ENCODE results near the gene PRSS27.
"Not testable (repeated sequence)": the region's sequence is repeated elsewhere in the genome, so short reads cannot be mapped to it uniquely, and the experiment has no call there.

Gene PRSS27

DNA sequence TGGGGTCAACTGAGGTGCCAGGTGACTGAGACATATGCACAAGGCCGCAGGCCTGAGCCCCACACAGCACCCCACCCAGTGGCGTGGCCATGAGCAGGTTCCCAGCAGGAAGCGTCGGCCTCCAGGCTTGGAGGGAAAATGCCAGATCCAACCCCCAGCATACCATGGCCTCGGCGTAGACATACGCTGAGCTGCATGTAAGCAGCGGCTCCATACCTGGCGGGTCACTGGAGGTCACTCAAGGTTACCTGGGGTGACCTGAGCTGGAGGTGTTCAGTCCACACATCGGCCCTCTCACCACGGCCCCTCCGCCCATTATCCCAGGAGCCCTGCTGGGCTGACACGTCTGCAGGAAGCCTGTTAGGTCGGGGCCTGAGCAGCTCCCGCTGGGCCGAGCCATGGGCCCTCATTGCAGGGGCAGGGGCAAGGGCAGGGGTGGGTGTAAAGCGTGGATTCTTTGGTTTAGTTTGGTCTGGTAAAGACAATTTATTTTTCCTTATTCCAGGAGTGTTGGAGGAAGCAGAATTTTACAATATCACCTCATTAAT is 22.5 kb downstream of the PRSS27 start:
- Histone ChIP-seq H3K4me3 (ENCODE audit: low read depth, low read length) (no peak overlapping the region), H3K27me3 (replicated peaks) (no peaks in the 10 kb centered on the region), H3K27ac (no peak overlapping the region), H3K36me3 (replicated peaks) (peaks cover 49% of the 10 kb centered on the region)
- TF ChIP-seq, protein P1, sequence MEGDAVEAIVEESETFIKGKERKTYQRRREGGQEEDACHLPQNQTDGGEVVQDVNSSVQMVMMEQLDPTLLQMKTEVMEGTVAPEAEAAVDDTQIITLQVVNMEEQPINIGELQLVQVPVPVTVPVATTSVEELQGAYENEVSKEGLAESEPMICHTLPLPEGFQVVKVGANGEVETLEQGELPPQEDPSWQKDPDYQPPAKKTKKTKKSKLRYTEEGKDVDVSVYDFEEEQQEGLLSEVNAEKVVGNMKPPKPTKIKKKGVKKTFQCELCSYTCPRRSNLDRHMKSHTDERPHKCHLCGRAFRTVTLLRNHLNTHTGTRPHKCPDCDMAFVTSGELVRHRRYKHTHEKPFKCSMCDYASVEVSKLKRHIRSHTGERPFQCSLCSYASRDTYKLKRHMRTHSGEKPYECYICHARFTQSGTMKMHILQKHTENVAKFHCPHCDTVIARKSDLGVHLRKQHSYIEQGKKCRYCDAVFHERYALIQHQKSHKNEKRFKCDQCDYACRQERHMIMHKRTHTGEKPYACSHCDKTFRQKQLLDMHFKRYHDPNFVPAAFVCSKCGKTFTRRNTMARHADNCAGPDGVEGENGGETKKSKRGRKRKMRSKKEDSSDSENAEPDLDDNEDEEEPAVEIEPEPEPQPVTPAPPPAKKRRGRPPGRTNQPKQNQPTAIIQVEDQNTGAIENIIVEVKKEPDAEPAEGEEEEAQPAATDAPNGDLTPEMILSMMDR (IDR thresholded peaks at IDR 0.05; ENCODE audit: low read depth, low read length, missing control alignments), result no peak
- DNase-seq, result no peak
- in situ Hi-C loops (cut with HindIII; ENCODE audit: low pct_ligation_motif_present, low sequenced_read_pairs), result no loop called here

DNA sequence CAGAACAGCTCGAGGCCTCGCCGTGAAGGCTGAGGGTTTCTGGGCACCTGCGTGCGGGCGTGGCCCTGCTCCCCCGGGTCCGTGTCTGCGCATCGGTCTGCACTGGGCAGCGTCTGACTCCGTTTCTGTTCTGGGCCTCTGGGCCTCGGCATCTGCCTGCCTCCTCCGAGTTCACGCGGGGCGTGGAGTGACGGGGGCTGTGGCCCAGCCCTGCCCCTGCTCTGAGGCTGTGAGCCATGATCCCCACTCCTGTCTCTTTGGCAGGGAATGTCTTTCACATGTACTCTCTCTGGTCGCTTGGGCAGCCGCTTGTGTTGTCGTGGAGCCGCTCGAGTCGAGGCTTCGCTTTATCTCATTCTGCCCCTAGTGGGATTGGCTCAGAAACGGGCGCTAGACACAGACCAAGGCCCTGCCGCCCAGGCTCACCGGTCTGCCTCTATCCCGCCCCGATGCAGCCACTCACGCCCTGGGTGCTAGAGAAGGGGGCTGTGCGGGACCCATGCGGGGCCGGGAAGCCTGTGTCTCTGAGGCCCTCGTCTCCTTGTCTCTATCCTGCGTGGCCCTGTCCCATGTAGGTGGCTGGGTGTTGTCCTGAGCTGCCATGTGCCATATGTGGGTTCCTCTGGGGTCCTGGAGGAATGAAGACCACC is 23.3 kb downstream of the PRSS27 start:
- H3K27me3 ChIP-seq (replicated peaks); DNase-seq; in situ Hi-C loops (cut with HindIII; ENCODE audit: low pct_ligation_motif_present, low sequenced_read_pairs); H3K4me3 ChIP-seq (ENCODE audit: low read depth, low read length); H3K27ac ChIP-seq: not testable (repeated sequence)
- peaks cover 46% of the 10 kb centered on the region for H3K36me3 ChIP-seq (replicated peaks)

DNA sequence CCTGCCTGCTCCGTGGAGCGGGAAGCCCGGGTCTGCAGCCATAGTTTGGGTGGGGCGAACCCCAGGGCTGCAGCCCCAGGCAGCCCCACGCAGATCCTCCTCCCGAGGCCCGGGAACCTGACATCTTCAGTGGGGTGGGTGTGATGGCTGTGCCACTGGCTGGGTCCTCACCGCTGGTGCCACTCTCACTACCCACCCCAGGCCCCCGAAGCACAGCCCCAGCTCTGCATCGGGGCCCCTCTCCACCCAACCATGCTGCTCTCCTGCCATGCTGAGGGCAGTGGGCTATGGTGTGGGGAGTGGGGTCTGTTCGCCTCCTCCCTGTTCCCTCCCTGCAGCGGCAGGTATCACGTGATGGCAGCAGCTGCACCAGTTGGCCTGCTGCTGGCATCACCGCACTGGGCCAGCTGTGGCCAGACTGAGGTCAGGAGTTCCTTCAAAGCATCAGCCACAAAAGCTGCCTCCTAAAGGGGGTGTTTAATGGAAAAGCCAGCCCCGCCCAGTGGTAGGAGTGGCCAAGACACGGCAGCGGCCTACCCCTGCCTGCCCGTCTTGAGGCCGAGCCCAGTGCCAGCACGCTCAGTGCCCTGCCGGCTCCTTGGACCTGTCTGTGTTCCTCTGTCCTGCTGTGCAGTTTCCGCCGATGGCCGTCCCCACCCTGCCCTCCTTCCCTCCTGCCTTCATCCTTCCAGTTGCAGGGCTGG is 26.9 kb downstream of the PRSS27 start:
- Histone ChIP-seq H3K4me3 (ENCODE audit: low read depth, low read length) (no peak overlapping the region), H3K27ac (no peak overlapping the region), H3K27me3 (replicated peaks) (no peaks in the 10 kb centered on the region), H3K36me3 (replicated peaks) (peaks cover 21% of the 10 kb centered on the region)
- DNase-seq, result no peak
- in situ Hi-C loops (cut with HindIII; ENCODE audit: low pct_ligation_motif_present, low sequenced_read_pairs), result no loop called here
- TF ChIP-seq, protein P1 (IDR thresholded peaks at IDR 0.05; ENCODE audit: low read depth, low read length, missing control alignments), result no peak

DNA sequence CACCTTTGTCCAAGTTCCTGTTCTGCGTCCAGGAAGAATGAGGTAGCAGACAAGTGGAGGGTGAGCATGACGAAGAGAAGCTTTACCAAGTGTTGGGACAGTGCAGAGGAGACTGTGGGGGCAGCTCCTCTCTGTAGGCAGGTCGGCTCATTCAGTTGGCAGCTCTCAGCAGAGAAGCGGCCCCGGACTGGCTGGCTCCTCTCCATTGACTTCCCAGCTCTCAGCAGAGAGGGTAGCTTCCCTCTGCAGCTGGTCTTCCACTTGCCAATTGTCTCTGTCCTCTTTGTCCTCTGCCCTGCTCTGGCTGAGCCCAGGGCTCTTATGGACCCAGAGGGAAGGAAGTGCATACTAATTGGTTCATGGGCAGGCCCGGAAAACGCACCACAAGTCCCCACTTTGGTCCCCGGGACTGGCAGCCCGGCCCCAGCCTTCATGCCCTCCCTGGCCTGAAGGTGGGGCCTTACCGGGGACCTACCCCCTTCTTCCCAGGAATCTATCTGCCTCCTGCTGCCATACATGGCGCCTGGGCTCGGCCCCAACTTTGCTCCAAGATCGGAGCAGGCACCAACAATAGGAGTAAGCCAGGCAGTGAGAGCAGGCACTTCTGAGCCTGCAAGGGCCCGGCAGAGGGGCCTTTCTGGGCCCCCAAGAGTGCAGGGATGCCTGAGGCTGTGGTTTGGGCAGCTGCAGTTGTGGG is 27.6 kb downstream of the PRSS27 start:
- Histone ChIP-seq H3K27me3 (replicated peaks) (no peaks in the 10 kb centered on the region), H3K36me3 (replicated peaks) (peaks cover 16% of the 10 kb centered on the region), H3K4me3 (ENCODE audit: low read depth, low read length) (no peak overlapping the region), H3K27ac (no peak overlapping the region)
- no peak for DNase-seq
- TF ChIP-seq, protein P1 (IDR thresholded peaks at IDR 0.05; ENCODE audit: low read depth, low read length, missing control alignments), result no peak
- in situ Hi-C loops (cut with HindIII; ENCODE audit: low pct_ligation_motif_present, low sequenced_read_pairs), result no loop called here

DNA sequence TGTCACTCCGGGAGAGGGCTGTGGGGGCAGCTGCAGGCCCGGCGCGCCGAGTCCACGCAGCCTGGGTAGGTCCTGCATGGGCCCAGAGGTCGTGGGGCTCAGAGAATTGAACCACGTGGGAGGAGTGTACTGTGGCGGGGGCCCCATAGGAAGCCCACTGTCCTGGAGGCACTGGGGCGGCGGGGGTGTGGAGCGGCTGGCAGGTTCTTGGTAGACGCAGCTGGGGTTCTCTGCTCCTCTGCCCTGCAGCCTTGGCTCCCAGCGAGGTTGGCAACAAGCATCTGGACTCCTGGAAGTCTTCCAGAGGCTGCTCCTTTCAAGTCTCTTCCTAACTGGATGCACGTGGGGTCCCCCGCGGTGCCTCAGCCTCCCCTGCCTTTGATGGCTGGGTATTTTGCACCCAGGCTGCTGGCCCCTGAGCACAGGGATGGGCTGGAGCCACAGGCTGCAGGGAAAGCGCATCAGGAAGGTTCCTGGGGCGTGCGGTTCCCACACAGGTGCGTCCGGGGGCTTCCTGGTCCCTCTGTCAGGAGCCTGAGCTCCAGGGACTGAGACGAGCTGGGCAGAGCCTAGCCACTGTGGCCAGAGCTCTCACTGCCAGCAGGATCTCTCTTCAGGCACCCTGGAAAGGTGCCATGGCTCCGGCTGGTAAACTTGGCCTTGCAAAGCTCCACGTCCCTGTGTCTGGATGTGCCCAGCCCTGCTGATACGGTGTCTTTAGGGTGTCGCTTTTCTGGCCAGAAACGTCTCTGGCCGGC is 28.4 kb downstream of the PRSS27 start:
- Histone ChIP-seq H3K27ac (no peak overlapping the region), H3K4me3 (ENCODE audit: low read depth, low read length) (no peak overlapping the region), H3K27me3 (replicated peaks) (no peaks in the 10 kb centered on the region), H3K36me3 (replicated peaks) (peaks cover 9% of the 10 kb centered on the region)
- no peak for DNase-seq
- TF ChIP-seq, protein P1 (IDR thresholded peaks at IDR 0.05; ENCODE audit: low read depth, low read length, missing control alignments), result no peak
- in situ Hi-C loops (cut with HindIII; ENCODE audit: low pct_ligation_motif_present, low sequenced_read_pairs), result no loop called here
